Measurements from ENCODE around the gene IRF7. TPM values are rescaled to one million over a fixed set of nuclear protein-coding genes. Genes with fewer than 3 reads are reported as not detected.
A peak's percentile ranks its signal among the peaks of the same experiment; 100 is the strongest.
"Not testable (repeated sequence)": the region's sequence is repeated elsewhere in the genome, so short reads cannot be mapped to it uniquely, and the experiment has no call there.

IRF7 gene
- total RNA-seq (2014; rRNA removed; shearing (Covaris generic)): 11.7 and 11.9 TPM in 2 replicates

DNA sequence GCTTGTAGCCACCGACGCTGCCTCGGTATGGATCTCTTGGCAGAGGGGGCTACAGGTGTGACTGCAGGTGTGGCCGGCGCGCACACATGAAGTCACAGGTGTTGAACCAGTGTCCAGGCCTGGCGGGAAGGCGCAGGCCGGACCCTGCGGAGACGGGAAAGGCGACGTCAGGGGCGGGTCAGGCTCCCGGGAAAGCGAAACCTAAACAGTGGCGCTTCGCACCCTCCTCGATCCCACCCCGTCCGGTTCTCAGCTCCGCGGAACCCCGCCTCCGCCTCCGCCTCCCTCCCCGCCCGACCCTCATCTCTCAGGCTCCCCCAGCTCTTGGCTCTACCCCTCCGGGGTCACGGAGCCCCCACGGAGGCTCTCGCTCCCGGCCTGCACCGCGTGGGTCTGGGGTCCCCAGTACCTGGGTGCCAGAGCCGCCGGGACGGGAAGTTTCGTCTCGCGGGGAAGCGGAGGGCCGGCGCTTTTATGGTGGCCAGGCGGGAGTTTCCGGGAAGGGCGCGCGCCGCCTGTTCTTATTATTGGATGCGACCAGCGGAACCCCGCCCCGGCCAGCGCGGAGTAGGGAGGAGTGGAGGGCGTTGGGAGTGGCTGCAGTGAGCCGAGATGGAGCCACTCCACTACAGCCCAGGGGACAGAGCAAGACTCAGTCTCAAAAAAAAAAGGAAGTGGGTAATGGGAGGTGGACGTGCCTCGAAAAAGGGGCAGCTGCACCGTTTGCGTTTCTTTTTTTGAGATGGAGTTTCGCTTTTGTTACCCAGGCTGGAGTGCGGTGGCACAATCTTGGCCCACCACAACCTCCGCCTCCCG is at the start of gene IRF7:
TSS of gene IRF7 (minus strand) at position 447 of the 816 bp plus-strand sequence. CDS start 586 bp downstream, outside the sequence.
- DNase-seq (ENCODE audit: low spot score): peak; percentile 80

DNA sequence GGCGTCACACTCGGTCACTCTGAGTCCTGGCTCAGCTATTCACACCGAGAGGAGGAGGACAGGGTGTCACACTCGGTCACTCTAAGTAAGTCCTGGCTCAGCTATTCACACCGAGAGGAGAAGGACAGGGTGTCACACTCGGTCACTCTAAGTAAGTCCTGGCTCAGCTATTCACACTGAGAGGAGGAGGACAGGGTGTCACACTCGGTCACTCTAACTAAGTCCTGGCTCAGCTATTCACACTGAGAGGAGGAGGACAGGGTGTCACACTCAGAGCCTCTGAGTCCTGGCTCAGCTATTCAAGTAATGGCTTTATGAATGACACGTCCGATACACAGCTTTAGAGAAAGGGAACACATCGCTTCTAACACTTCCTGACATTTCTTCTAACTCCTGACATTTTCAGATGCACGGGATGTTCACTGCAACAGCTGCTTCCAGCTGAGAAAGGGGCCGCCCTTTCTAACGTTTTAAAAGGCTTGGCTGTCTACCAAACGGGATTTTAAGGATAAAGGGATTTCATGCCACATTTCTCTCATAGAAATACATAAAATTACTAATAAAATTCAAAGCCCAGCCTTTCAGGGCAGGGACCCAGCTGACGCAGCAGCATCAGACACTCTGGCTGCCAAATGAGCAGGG is 49.4 kb upstream of the IRF7 start:
- no peak for DNase-seq (ENCODE audit: low spot score)

DNA sequence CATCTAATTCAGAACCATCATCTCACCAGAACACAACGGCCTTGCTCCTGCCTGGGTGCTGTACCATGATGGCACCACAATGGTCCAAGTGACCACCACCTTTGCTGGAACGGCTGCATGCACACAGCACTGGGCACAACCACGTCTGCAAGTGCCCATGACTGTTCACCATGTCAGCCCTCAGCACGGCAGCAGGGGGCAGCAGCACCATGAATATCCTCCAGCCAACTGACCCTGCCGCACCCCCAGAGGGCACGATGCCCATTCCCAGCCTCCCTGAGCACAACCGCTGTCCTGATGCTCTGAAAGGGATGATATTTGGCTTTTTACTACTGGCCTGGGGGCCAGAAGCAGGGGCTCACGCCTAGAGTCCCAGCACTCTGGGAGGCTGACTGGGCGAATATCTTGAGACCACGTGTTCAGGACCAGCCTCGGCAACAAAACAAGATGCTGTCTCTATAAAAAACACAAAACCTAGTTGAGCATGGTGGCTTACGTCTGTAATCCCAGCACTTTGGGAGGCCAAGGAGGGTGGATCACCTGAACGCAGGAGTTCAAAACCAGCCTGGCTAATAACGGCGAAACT is 47.0 kb upstream of the IRF7 start:
- peak; percentile 62 for DNase-seq (ENCODE audit: low spot score)

- DNase-seq (ENCODE audit: low spot score): no peak
These were observed 45.1 kb upstream of the IRF7 start for GRCh38 chr11:660681-661444.

DNA sequence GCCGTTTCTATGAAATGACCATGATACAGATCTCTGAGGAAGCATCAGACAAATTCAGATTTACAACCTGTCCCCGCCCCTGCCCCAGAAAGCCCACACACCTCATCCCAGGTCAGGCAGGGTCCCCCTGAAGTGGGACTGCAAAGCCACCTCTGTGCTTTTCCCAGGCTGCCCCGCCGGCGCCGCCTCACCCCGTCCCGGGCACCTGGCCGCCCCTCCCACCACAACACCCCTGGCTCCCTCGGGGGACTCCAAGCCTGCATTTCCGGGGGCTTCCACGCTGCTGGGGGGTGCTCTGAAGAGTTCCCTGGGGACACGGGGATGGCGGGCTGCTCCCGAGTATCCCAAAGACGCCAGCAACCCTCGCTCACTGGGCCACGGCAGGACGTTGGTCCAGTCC is 44.5 kb upstream of the IRF7 start:
- no peak for DNase-seq (ENCODE audit: low spot score)

- no peak for DNase-seq (ENCODE audit: low spot score)
These were observed 43.9 kb upstream of the IRF7 start for GRCh38 chr11:659532-660085.

GRCh38 chr11:657691-658126 is 42.0 kb upstream of the IRF7 start:
- DNase-seq (ENCODE audit: low spot score): no peak

GRCh38 chr11:656866-657265 is 41.1 kb upstream of the IRF7 start:
- DNase-seq (ENCODE audit: low spot score): no peak

DNA sequence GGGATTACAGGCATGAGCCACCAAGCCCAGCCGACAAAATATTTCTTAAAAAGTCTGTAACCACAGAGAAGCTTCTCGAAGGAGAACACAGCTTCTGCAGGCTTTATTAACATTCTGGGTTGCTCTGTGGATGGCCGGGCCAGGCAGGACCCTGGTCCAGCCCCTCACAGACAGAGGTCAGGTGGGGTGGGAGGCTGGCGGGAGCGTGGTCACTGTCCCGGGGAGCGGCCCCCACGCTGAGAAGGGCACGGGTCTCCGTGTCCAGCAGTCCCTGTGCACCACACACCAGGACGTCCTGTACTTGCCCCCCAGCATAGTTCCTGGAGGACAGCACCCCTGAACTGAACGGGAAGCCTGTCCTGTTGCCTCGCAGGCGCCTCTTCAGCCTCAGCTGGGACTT is 40.7 kb upstream of the IRF7 start:
- no peak for DNase-seq (ENCODE audit: low spot score)

GRCh38 chr11:655036-655726 is 39.4 kb upstream of the IRF7 start:
- DNase-seq (ENCODE audit: low spot score): no peak

- DNase-seq (ENCODE audit: low spot score): not testable (repeated sequence)
These were observed 38.7 kb upstream of the IRF7 start for GRCh38 chr11:654444-654843.

DNA sequence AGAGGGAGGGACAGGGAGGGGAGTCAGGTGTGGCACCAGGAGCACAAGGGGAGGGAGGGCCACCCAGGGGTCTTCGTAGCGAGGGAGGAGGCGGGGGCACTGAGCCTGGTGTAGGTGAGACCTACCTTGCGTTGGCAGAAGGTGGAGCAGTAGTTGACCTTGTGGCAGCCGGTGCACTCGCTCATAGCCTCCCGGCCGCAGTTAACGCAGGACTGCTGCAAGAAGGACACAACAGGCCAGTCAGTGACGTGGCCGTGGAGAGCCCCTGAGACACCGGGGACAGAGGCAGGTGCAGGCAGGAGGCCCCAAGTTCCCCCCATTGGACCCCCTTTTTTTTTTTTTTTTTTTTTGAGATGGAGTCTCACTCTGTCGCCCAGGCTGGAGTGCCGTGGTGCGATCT is 38.1 kb upstream of the IRF7 start:
- no peak for DNase-seq (ENCODE audit: low spot score)

DNA sequence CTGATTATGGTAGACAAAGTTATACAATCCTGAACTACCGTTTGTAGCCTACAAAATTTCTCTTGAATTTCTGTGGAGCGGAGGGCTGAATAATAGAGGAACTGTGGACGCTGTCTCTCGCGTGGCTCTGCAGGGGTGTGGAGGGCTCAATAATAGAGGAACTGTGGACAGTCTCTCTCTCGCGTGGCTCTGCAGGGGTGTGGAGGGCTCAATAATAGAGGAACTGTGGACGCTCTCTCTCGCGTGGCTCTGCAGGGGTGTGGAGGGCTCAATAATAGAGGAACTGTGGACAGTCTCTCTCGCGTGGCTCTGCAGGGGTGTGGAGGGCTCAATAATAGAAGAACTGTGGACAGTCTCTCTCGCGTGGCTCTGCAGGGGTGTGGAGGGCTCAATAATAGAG is 37.4 kb upstream of the IRF7 start:
- DNase-seq (ENCODE audit: low spot score): not testable (repeated sequence)

DNA sequence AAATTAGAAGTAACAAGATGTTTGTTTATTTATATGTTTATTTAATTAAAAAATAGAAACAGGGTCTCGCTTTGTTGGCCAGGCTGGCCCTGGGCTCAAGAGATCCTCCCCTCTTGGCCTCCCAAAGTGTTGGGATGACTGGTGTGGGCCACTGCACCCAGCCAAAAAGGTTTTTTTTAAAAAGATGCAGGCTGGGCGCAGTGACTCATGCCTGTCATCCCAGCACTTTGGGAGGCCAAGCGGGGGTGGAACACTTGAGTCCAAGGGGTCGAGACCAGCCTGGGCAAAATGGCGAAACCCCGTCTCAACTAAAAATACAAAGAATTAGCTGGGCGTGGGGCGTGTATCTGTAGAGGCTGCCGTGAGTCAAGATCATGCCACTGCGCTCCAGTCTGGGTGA is 34.7 kb upstream of the IRF7 start:
- DNase-seq (ENCODE audit: low spot score): no peak

DNA sequence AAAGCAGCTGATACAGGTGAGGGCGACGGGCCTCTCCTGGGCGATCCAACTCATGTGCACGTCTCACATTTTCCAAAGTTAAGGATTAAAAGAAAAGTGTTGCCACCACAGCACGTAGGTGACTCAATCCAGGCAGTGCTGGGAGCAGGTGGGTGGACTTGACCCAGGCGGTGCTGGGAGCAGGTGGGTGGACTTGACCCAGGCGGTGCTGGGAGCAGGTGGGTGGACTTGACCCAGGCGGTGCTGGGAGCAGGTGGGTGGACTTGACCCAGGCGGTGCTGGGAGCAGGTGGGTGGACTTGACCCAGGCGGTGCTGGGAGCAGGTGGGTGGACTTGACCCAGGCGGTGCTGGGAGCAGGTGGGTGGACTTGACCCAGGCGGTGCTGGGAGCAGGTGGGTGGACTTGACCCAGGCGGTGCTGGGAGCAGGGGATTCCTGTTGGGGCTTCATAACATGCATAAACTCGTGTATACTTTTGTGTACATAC is 32.0 kb upstream of the IRF7 start:
- not testable (repeated sequence) for DNase-seq (ENCODE audit: low spot score)

GRCh38 chr11:646214-646613 is 30.5 kb upstream of the IRF7 start:
- DNase-seq (ENCODE audit: low spot score): no peak

DNA sequence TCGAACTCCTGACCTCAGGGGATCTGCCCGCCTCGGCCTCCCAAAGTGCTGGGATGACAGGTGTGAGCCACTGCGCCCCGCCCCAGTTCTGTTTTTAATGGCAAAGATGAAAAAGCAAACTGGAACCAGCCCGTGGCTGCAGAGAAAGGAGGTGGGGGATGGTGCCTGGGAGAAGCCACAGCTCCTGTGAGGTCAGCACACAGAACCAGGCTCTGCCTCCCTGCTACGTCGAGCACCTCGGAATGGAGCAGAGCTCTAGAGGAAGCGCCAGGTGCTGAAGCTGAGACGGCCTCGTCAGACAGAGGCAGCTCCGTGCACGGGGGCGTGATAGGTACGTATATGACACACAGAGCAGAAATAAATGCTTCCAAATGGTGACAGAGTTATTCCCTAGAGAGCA is 29.8 kb upstream of the IRF7 start:
- no peak for DNase-seq (ENCODE audit: low spot score)

- DNase-seq (ENCODE audit: low spot score): no peak
These were observed 28.3 kb upstream of the IRF7 start for GRCh38 chr11:643849-644738.

DNA sequence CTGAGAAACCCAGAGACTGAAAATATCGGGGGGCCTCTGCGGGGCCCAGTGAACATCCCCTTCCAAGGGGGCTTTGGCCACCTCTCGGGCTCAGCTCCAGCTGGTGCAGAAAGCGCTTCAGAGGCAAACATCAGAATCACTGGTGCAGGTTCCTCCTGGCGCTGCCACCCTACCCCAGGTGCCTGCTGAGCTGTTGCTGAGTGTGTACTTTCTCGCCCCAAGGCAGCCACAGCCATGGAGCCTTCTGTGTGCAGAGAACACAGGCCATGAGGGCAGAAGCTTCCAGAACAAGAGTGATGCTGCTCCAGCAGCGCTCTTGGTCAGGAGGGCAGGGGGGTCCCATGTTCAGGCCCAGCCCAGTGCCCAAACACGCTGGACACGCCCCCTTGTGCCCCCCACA is 27.6 kb upstream of the IRF7 start:
- DNase-seq (ENCODE audit: low spot score): no peak

- no peak for DNase-seq (ENCODE audit: low spot score)
These were observed 26.1 kb upstream of the IRF7 start for GRCh38 chr11:641806-642370.

All from H4 (cell line).